Kidney (tissue), 14 donors: ENCODE measurements around the gene IZUMO1. TPM values are rescaled to one million over a fixed set of nuclear protein-coding genes. Genes with fewer than 3 reads are reported as not detected.

Source experiments
- DNase-seq, 5 donors: peaks; one replicate each; pipeline ENCODE4 v3.0.0-alpha.2; 2013 to 2020
- FAIRE-seq: peaks from 2 replicates; lab custom pipeline; 2012; peaks lifted over from hg19 to GRCh38; lab: Jason Lieb, UNC
- H3K27ac ChIP-seq, 2 donors: one replicate each; pipeline ENCODE4 v1.7.0; 2013; ENCODE audit warnings: low read depth in 2 of 2, low read length in 2 of 2, inconsistent platforms in 1 of 2
- H3K27me3 ChIP-seq: one replicate; pipeline ENCODE4 v1.7.1; 2013; ENCODE audit warnings: low read length, inconsistent platforms; ENCODE audit not compliant: control insufficient read depth, insufficient read depth
- H3K36me3 ChIP-seq, 3 donors: one replicate each; pipeline versions ENCODE4 v1.7.0 to v1.7.1; 2013; ENCODE audit warnings: low read length in 3 of 3, control low read depth in 1 of 3, inconsistent platforms in 1 of 3; ENCODE audit not compliant: insufficient read depth in 3 of 3, control insufficient read depth in 2 of 3
- H3K4me1 ChIP-seq, 3 donors: one replicate each; pipeline versions ENCODE4 v1.7.0 to v1.7.1; 2013; ENCODE audit warnings: low read length in 3 of 3, inconsistent platforms in 1 of 3, low read depth in 1 of 3; ENCODE audit not compliant: control insufficient read depth in 2 of 3, insufficient read depth in 2 of 3
- H3K4me3 ChIP-seq, 3 donors: one replicate each; pipeline versions ENCODE4 v1.7.0 to v1.8.1; 2013; ENCODE audit warnings: low read length in 3 of 3, control low read depth in 1 of 3, inconsistent platforms in 1 of 3
- H3K9ac ChIP-seq, 3 donors: one replicate each; pipeline versions ENCODE4 v1.7.0 to v1.7.1; 2013; ENCODE audit warnings: low read length in 3 of 3, control low read depth in 1 of 3, inconsistent platforms in 1 of 3
- H3K9me3 ChIP-seq, 3 donors: one replicate each; pipeline versions ENCODE4 v1.7.0 to v1.7.1; 2013; ENCODE audit warnings: low read length in 3 of 3, control low read depth in 1 of 3, inconsistent platforms in 1 of 3; ENCODE audit not compliant: control insufficient read depth in 2 of 3, insufficient read depth in 1 of 3
- intact Hi-C: fragments of 100-400 bp; cut with DNase I; formaldehyde crosslinking; loops from one replicate; pipeline ENCODE4 v1.11.1; 2022
- polyA plus RNA-seq: library from polyadenylated mRNA; stranded (reverse); fragments of 350-450 nt; fragmentation: Illumina TruSeq; extraction: RNeasy Lipid Tissue Mini Kit (QIAGEN cat#74804); gene quantifications from one replicate; pipeline ENCODE4 v1.2.3, GENCODE V29; 2014; ENCODE audit warnings: low read depth, low replicate concordance; ENCODE audit not compliant: insufficient read depth
- total RNA-seq: library from RNA; stranded (reverse); fragmentation: NEBNext Ultra II Directional; extraction: Animal tissue kit (Norgen Biotek cat#: 25700); gene quantifications from one replicate; pipeline ENCODE4 v1.2.1, GENCODE V29; 2021
- TF ChIP-seq, protein P1 (sequence below): IDR thresholded peaks from 3 replicates; pipeline ENCODE4 v1.5.1; 2012; ENCODE audit warnings: mild to moderate bottlenecking, moderate library complexity, borderline replicate concordance; ENCODE audit not compliant: insufficient read depth; ENCODE audit errors: extremely low read depth
- donor health status: control.
- donor health status: control.
- donor health status: control.
- donor health status: control.
- donor health status: control.
- donor health status: DM: yes; HTN: yes; CAD: no.
- donor health status: Normal renal cell carcinoma (clear cell type).

IZUMO1 gene
- total and polyA plus RNA-seq, 2 donors from 2014 or later, result 0.79 TPM; not detected in 1

DNA sequence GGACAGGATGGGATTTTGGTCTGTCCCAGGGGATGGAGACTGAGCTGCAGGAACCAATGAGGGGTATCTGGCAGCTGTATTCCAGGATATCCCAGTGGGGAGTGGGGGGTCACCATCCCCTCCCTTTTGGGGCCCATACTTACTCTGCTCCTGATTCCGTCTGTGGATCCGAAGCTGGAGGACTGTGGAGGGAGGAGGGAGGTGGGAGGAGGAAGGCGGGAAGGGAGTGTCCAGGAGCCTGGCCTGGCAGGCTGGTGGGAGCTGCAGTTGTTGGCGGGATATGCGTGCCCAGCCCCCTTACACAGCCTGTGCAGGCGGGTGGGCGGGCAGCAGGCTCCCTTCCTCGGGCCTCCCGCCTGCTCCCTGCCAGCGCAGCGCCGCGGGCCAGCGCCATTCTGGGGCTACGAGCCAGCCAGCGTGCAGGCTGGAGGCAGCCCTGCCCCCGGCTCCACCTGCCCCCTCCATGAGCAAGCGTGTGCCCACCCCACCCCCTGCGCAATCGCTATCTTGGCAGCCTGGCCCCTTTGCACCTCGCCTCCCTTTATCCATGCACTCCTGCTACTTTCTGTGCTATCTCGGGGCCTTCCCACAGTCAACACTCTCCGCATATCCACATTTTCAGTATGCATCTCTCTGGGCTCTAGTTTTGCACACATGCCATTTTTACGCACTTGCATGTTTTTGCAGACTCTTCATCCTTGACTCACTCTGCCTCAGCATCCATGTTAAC lies 30.0 kb downstream of the IZUMO1 start:
- Histone ChIP-seq H3K4me3 (peak overlapping the region in 2 of 3 donors; percentile 13 to 21), H3K27ac (no peak overlapping the region), H3K36me3 (no peaks in the 10 kb centered on the region), H3K27me3 (no peaks in the 10 kb centered on the region), H3K9ac (peak overlapping the region in 1 of 3 donors; percentile 26), H3K4me1 (peaks cover 0 to 22% (median 8%) of the 10 kb centered on the region in 3 donors), H3K9me3 (no peaks in the 10 kb centered on the region)
- TF ChIP-seq, protein P1, sequence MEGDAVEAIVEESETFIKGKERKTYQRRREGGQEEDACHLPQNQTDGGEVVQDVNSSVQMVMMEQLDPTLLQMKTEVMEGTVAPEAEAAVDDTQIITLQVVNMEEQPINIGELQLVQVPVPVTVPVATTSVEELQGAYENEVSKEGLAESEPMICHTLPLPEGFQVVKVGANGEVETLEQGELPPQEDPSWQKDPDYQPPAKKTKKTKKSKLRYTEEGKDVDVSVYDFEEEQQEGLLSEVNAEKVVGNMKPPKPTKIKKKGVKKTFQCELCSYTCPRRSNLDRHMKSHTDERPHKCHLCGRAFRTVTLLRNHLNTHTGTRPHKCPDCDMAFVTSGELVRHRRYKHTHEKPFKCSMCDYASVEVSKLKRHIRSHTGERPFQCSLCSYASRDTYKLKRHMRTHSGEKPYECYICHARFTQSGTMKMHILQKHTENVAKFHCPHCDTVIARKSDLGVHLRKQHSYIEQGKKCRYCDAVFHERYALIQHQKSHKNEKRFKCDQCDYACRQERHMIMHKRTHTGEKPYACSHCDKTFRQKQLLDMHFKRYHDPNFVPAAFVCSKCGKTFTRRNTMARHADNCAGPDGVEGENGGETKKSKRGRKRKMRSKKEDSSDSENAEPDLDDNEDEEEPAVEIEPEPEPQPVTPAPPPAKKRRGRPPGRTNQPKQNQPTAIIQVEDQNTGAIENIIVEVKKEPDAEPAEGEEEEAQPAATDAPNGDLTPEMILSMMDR, result no peak
- intact Hi-C loops, result no loop called here
- FAIRE-seq, result no peak
- DNase-seq, result peak; percentile 82 to 91 (median 85)

DNA sequence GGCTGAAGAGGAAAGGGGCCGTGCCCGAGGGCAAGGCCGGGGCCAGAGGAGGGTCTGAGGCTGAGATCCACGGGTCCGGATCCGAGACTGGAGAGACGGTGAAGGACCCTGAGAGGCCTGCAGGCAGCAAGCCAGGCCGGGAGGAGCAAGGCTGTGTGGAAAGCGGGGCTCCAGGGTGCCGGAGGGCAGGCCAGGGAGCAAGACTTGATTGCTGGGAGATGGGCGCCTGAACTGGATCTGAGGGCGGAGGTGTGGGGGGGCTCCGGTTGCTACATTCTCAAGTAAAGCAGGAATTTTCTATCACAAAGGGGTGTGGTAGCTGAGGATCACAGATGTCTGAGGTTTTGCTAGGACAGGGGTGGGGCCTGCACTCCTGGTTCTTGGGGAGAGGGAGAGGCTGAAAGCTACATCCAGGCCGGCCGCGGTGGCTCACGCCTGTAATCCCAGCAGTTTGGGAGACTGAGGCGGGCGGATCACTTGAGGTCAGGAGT lies 31.0 kb downstream of the IZUMO1 start:
- intact Hi-C loops, result no loop called here
- DNase-seq, result peak in 2 of 5 donors; percentile 77 to 81
- Histone ChIP-seq H3K9me3 (no peaks in the 10 kb centered on the region), H3K36me3 (no peaks in the 10 kb centered on the region), H3K9ac (no peak overlapping the region), H3K27ac (no peak overlapping the region), H3K27me3 (no peaks in the 10 kb centered on the region), H3K4me1 (peaks cover 0 to 22% (median 8%) of the 10 kb centered on the region in 3 donors), H3K4me3 (no peak overlapping the region)
- FAIRE-seq, result no peak
- TF ChIP-seq, protein P1, result no peak

DNA sequence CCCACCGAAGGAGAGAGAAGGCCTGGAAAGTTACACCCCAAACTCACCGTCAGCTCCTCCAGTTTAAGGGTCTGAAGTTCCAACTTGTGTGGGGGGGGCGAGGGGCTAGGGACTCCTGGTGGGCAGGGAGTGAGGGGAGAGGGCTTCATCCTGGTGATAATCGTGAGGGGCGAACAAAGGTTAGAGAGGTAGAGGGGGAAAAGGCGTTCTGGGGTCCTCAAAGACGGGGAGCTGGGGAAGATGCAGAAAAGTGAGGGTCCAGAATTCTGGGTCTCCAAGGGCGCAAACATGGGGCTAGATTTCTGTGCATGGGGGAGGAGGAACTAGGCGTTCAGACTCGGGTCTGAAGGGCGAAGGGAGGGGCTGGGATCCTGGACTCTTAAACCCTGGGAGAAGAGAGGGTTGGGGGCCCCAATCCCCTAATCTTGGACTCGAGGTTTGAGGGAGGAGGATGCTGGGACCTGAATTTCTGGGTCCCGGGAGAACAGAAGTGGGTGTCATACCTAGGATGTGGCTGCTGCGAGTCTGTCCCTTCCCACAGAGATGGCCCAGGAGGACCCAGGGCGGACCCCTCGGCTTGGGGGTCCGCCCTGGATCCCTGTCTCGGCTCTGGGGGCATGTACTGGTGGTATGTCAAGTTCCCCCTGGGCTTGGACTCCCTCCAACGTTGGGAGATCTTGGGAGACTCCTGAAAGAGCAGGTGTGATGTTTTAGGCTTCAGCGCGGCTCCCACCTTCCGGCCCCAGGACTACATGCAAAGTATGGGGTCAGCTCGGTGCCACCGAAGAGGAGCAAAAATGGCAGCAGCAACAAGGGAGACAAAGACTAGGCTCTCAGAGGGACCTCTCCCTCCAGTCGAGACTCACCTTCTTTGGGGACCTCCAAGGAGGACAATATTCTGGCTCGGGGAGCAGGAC lies 31.7 kb downstream of the IZUMO1 start:
- TF ChIP-seq, protein P1, result no peak
- H3K4me3 ChIP-seq, result peak overlapping the region; percentile 34 to 67 (median 36)
- DNase-seq, result peak in 3 of 5 donors; percentile 24 to 84 (median 76)
- peak overlapping the region; percentile 8 to 82 (median 30) for H3K9ac ChIP-seq
- H3K9me3 ChIP-seq, result no peaks in the 10 kb centered on the region
- peak overlapping the region; percentile 63 to 74 for H3K27ac ChIP-seq
- intact Hi-C loops, result no loop called here
- H3K4me1 ChIP-seq, result peaks cover 0 to 22% (median 8%) of the 10 kb centered on the region in 3 donors
- no peaks in the 10 kb centered on the region for H3K36me3 ChIP-seq
- FAIRE-seq, result no peak
- no peaks in the 10 kb centered on the region for H3K27me3 ChIP-seq
